Measurements from ENCODE around the gene FAM204A.

The FAM204A gene

GRCh38 chr10:118341791-118342637 lies at the start of gene FAM204A:
Gene FAM204A, minus strand, starts transcription at chr10:118342324. Its CDS starts 5,909 bp downstream, at chr10:118336415.
- DNase-seq: peak; percentile 96

GRCh38 chr10:118383699-118384098 lies 41.6 kb upstream of the FAM204A start:
- DNase-seq: no peak

- no peak for DNase-seq
Observed at GRCh38 chr10:118383063-118383689, 41.1 kb upstream of the FAM204A start.

GRCh38 chr10:118374404-118374803 lies 32.3 kb upstream of the FAM204A start:
- no peak for DNase-seq

- DNase-seq: no peak
Observed at GRCh38 chr10:118373786-118374185, 31.7 kb upstream of the FAM204A start.

- no peak for DNase-seq
Observed at GRCh38 chr10:118370499-118370898, 28.4 kb upstream of the FAM204A start.

- DNase-seq: no peak
Observed at GRCh38 chr10:118369641-118370205, 27.6 kb upstream of the FAM204A start.

GRCh38 chr10:118365702-118366101 lies 23.6 kb upstream of the FAM204A start:
- no peak for DNase-seq

- DNase-seq: no peak
Observed at GRCh38 chr10:118362103-118362502, 20.0 kb upstream of the FAM204A start.

- DNase-seq: no peak
Observed at GRCh38 chr10:118358327-118358726, 16.2 kb upstream of the FAM204A start.

GRCh38 chr10:118357841-118358240 lies 15.7 kb upstream of the FAM204A start:
- no peak for DNase-seq

GRCh38 chr10:118356628-118357027 lies 14.5 kb upstream of the FAM204A start:
- DNase-seq: no peak

- DNase-seq: no peak
Observed at GRCh38 chr10:118355234-118355633, 13.1 kb upstream of the FAM204A start.

- no peak for DNase-seq
Observed at GRCh38 chr10:118349235-118349634, 7.1 kb upstream of the FAM204A start.

- DNase-seq: no peak
Observed at GRCh38 chr10:118343549-118343948, 1.4 kb upstream of the FAM204A start.

- no peak for DNase-seq
Observed at GRCh38 chr10:118343115-118343514, 991 bp upstream of the FAM204A start.

- no peak for DNase-seq
Observed at GRCh38 chr10:118342638-118343020, 505 bp upstream of the FAM204A start.

- DNase-seq: peak; percentile 12
Observed at GRCh38 chr10:118340486-118340885, 1.6 kb downstream of the FAM204A start.

- no peak for DNase-seq
Observed at GRCh38 chr10:118339111-118339510, 3.0 kb downstream of the FAM204A start.

- DNase-seq: no peak
Observed at GRCh38 chr10:118337356-118337755, 4.8 kb downstream of the FAM204A start.

- DNase-seq: no peak
Observed at GRCh38 chr10:118333871-118334270, 8.3 kb downstream of the FAM204A start.

GRCh38 chr10:118332948-118333710 lies 9.0 kb downstream of the FAM204A start:
- DNase-seq: no peak

GRCh38 chr10:118332236-118332635 lies 9.9 kb downstream of the FAM204A start:
- DNase-seq: peak; percentile 8
